Peyer's patch (tissue), 4 donors: ENCODE results near the gene SMAD3. TPM values are rescaled to one million over a fixed set of nuclear protein-coding genes. Genes with fewer than 3 reads are reported as not detected.
A peak's percentile ranks its signal among the peaks of the same experiment; 100 is the strongest.

Experiments
- DNase-seq, 3 donors: peaks; one replicate each; pipeline ENCODE4 v3.0.0-alpha.2; 2017 to 2019
- H3K27ac ChIP-seq, 4 donors: fragments of 200-600 bp; sonication (generic); one replicate each; pipeline ENCODE4 v1.5.1; 2016 to 2019
- H3K27me3 ChIP-seq, 2 donors: fragments of 200-600 bp; sonication (generic); one replicate each; pipeline ENCODE4 v1.5.1; 2019
- H3K36me3 ChIP-seq, 3 donors: fragments of 200-600 bp; sonication (generic); one replicate each; pipeline ENCODE4 v1.5.1; 2016 to 2019
- H3K4me1 ChIP-seq, 4 donors: fragments of 200-600 bp; sonication (generic); one replicate each; pipeline ENCODE4 v1.5.1; 2016 to 2019
- H3K4me3 ChIP-seq, 4 donors: fragments of 200-600 bp; sonication (generic); 1 replicate in 3 of 4; 2 replicates in 1 of 4; pipeline ENCODE4 v1.5.1; 2016 to 2019; ENCODE audit warnings: mild to moderate bottlenecking in 1 of 4
- H3K9me3 ChIP-seq, 4 donors: fragments of 200-600 bp; sonication (generic); one replicate each; pipeline ENCODE4 v1.5.1; 2016 to 2019; ENCODE audit warnings: mild to moderate bottlenecking in 1 of 4
- POLR2A ChIP-seq, 2 donors: fragments of 450-650 bp; IDR thresholded peaks; one replicate each; pipeline ENCODE4 v1.5.1; 2017; ENCODE audit warnings: antibody characterized with exemption in 2 of 2, mild to moderate bottlenecking in 2 of 2, moderate library complexity in 2 of 2
- total RNA-seq, 4 donors: library from RNA; depleted of rRNA; stranded (reverse); fragments of >200 nt; gene quantifications; one replicate each; pipeline ENCODE4 v1.1.0, GENCODE V29; 2016
- TF ChIP-seq, protein P1 (sequence below), 6 experiments: fragments of 450-650 bp in 4 of 6; fragments of 200-600 bp in 2 of 6; sonication (generic) in 1 of 6; IDR thresholded peaks; one replicate each; pipeline ENCODE4 v1.5.1; 2017 to 2019; ENCODE audit warnings: antibody characterized with exemption in 6 of 6, mild to moderate bottlenecking in 3 of 6, moderate library complexity in 1 of 6

The SMAD3 gene
- total RNA-seq, 4 donors from 2014 or later = 43.7 to 80.0 (median 60.2) TPM

DNA sequence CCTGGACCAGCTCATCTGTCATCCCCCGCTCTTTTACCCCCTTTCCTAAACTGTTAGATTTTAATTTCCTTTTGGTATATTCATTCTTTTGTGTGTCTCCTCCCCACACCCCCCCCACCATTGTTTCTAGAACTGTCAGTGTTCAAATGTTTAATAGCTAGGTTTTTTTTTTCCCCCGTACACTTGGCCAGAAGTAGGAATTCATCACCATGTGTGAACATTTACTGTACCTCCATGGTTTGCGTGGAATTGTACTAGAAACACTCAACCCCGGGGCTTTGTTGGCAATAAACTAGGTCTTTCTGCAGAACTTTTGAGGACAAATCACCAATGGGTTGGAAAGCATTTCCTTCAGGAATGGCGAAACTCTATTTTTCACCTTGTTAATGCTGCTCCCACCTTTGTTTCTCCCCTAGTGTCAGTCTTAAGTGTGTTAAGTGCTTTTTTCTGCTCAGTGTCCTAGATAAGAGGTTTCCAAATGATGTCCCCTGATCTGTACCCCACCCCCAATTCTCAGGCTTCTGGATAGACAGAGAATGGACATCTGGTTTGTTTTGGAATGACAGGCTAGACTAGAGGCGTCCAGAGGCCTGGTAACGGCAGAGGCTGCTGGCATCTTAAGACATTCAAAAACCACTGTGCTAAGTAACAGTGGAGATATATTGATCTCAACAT is 76.8 kb downstream of the SMAD3 start:
- Histone ChIP-seq H3K9me3 (no peaks in the 10 kb centered on the region), H3K27me3 (no peaks in the 10 kb centered on the region), H3K27ac (peak overlapping the region in 1 of 4 donors; percentile 21), H3K4me1 (peaks cover 0 to 73% (median 8%) of the 10 kb centered on the region in 4 donors), H3K4me3 (no peak overlapping the region), H3K36me3 (no peaks in the 10 kb centered on the region)
- DNase-seq = peak in 1 of 3 donors; percentile 11
- no peak for TF ChIP-seq POLR2A (IDR thresholded peaks at IDR 0.05)
- TF ChIP-seq, protein P1, sequence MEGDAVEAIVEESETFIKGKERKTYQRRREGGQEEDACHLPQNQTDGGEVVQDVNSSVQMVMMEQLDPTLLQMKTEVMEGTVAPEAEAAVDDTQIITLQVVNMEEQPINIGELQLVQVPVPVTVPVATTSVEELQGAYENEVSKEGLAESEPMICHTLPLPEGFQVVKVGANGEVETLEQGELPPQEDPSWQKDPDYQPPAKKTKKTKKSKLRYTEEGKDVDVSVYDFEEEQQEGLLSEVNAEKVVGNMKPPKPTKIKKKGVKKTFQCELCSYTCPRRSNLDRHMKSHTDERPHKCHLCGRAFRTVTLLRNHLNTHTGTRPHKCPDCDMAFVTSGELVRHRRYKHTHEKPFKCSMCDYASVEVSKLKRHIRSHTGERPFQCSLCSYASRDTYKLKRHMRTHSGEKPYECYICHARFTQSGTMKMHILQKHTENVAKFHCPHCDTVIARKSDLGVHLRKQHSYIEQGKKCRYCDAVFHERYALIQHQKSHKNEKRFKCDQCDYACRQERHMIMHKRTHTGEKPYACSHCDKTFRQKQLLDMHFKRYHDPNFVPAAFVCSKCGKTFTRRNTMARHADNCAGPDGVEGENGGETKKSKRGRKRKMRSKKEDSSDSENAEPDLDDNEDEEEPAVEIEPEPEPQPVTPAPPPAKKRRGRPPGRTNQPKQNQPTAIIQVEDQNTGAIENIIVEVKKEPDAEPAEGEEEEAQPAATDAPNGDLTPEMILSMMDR (IDR thresholded peaks at IDR 0.05) = no peak

DNA sequence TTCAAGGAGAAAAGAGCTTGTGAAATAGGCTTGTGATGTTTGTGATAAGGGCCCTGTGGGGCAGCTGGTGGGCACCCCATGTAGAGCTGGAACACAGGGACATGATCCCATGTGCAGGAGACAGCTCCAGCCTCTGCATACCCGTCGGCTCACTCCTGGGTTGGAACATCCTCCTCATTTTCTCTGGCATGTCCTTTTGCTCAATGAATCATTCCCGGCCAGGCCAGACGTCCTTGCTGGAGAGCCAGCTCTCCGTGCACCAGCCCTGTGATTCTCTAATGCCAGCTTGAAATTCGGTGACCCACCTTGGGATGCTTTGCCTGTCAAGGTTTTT is 77.3 kb downstream of the SMAD3 start:
- Histone ChIP-seq H3K36me3 (no peaks in the 10 kb centered on the region), H3K27me3 (no peaks in the 10 kb centered on the region), H3K27ac (peak overlapping the region in 1 of 4 donors; percentile 21), H3K9me3 (no peaks in the 10 kb centered on the region), H3K4me3 (no peak overlapping the region), H3K4me1 (peaks cover 0 to 73% (median 10%) of the 10 kb centered on the region in 4 donors)
- TF ChIP-seq, protein P1 (IDR thresholded peaks at IDR 0.05) = no peak
- TF ChIP-seq POLR2A (IDR thresholded peaks at IDR 0.05) = no peak
- peak in 1 of 3 donors; percentile 46 for DNase-seq

DNA sequence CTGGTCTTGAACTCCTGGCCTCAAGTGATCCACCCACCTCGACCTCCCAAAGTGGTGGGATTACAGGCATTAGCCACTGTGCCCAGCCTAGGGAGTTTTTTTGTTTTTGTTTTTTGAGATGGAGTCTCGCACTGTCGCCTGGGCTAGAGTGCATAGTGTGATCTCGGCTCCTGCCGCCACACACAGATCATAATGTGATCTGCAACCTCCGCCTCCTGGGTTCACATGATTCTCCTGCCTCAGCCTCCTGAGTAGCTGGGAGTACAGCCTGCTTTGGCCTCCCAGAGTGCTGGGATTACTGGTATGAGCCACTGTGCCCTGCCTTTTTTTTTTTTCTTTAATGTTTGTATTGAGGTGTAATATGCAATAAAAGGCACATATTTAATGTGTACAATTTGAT is 78.2 kb downstream of the SMAD3 start:
- H3K27ac ChIP-seq = no peak overlapping the region
- peaks cover 6 to 76% (median 17%) of the 10 kb centered on the region in 4 donors for H3K4me1 ChIP-seq
- TF ChIP-seq POLR2A (IDR thresholded peaks at IDR 0.05) = no peak
- TF ChIP-seq, protein P1 (IDR thresholded peaks at IDR 0.05) = no peak

DNA sequence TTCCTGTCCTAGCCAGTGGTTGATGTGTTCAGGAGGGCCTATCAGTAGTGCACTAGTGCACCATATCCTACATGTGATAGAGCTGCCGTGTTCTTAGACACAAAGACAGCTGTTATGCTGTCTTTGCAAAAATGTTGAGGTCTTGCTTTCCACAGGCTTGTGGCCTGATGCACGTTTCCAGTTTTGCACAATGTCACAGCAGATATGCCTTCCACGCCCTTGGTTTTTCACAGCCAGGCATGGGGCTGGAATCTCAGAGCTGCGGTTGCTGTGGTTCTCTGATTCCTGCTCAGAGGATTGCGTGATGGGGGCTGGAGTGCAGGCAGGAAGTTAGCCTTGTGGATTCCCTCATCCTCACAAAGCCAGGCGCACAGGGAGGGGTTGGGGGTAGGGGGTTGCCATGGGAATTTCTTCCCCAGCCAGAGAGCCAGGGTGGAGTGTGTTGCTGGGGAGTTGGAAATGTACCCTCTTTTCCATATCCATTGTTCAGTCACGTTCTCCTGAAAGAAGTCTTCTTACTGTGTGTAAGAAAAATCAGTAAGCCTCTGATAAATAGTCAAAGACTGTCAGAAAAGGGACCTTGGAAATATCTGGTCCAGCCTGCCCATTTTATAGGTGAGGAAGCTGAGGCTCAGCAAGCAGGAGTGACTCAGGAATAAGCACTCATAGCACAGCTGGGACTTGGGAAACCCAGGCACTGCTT is 79.4 kb downstream of the SMAD3 start:
- Histone ChIP-seq H3K27ac (peak overlapping the region in 2 of 4 donors; percentile 89 to 90), H3K4me3 (no peak overlapping the region), H3K27me3 (no peaks in the 10 kb centered on the region), H3K4me1 (peaks cover 8 to 73% (median 20%) of the 10 kb centered on the region in 4 donors), H3K36me3 (no peaks in the 10 kb centered on the region), H3K9me3 (no peaks in the 10 kb centered on the region)
- peak in 1 of 3 donors; percentile 45 for DNase-seq
- TF ChIP-seq, protein P1 (IDR thresholded peaks at IDR 0.05) = no peak
- TF ChIP-seq POLR2A (IDR thresholded peaks at IDR 0.05) = no peak

More for the DNA sequence above, 78.2 kb downstream of the SMAD3 start:
- Histone ChIP-seq H3K9me3 (no peaks in the 10 kb centered on the region), H3K36me3 (no peaks in the 10 kb centered on the region), H3K4me3 (no peak overlapping the region), H3K27me3 (no peaks in the 10 kb centered on the region)
- peak in 1 of 3 donors; percentile 40 for DNase-seq

DNA sequence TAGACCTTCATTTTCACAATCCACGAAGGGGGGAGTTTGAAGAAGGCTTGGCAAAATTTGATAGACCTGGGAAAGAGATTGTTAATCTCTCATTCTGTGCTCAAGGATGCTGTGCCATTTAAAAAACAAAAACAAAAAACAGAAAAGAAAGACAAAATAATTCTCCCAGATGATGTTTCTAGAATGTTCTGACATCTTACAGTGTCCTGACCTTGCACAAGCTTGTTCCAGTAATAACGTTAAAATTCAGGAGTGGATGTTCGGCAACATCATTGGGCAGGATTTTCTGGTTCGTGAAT is 79.9 kb downstream of the SMAD3 start:
- DNase-seq = no peak
- peaks cover 8 to 78% (median 21%) of the 10 kb centered on the region in 4 donors for H3K4me1 ChIP-seq
- peak overlapping the region in 3 of 4 donors; percentile 68 to 90 (median 89) for H3K27ac ChIP-seq

More for the DNA sequence above, 79.9 kb downstream of the SMAD3 start:
- no peak overlapping the region for H3K4me3 ChIP-seq
- no peak for TF ChIP-seq POLR2A (IDR thresholded peaks at IDR 0.05)
- TF ChIP-seq, protein P1 (IDR thresholded peaks at IDR 0.05) = no peak
- H3K9me3 ChIP-seq = no peaks in the 10 kb centered on the region
- no peaks in the 10 kb centered on the region for H3K36me3 ChIP-seq
- H3K27me3 ChIP-seq = no peaks in the 10 kb centered on the region
